Measurements from ENCODE around the gene ENPP7. TPM values are rescaled to one million over a fixed set of nuclear protein-coding genes. Genes with fewer than 3 reads are reported as not detected.
A peak's percentile ranks its signal among the peaks of the same experiment; 100 is the strongest.

Gene ENPP7
- total RNA-seq, 1 donor from 2014 or later, result not detected

DNA sequence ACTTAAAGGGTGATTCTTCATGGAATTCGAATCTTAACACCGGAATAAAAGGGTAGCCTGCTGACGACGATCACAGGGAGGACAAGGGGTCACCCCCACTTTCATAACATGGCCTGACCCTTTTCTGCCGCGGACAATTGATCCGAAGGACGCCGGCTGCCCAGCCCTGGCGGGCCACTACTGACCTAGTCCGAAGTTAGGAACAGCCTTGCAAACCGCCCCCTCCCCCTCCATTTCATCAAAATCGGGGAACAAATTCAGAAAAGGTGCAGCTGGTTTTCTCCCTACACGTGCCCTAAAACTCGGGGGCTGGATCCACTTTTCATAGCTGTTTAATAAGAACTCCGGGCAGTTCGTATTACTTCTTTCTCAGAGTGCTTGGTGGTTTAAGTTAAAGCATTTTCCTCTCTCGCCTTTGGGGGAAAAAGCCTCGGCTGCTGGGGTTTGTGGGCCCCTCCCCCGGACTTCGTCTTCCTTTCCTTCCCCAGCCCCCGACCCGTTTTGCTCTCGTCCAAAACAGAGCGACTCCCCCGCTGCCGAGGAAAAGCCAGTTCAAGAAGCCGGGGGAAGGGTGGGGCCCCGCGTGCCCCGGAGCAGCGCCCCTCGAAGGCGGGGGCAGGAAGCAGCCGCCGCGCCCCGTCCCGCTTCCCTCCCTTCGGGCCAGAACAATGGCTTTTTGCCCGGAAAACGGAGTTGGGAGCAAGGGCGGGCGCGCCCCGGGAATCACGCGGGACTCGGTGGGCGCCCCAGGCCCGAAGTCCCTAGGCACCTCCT is 46.6 kb downstream of the ENPP7 start:
- peaks cover 14% of the 10 kb centered on the region for H3K4me1 Mint-ChIP-seq
- intact Hi-C loops (cut with micrococcal nuclease), result loop anchor here (5.0 kb wide), 1 partner anchor 35 kb away; no protein-coding TSS in a partner anchor
- peak overlapping the region; percentile 51 for H3K27ac Mint-ChIP-seq
- H3K27me3 Mint-ChIP-seq, result peaks cover 66% of the 10 kb centered on the region
- peak; percentile 84 for DNase-seq
- peaks cover 1% of the 10 kb centered on the region for H3K36me3 Mint-ChIP-seq (ENCODE audit: low read depth)
- peak overlapping the region; percentile 80 for H3K4me3 Mint-ChIP-seq
- H3K9me3 Mint-ChIP-seq, result no peaks in the 10 kb centered on the region

DNA sequence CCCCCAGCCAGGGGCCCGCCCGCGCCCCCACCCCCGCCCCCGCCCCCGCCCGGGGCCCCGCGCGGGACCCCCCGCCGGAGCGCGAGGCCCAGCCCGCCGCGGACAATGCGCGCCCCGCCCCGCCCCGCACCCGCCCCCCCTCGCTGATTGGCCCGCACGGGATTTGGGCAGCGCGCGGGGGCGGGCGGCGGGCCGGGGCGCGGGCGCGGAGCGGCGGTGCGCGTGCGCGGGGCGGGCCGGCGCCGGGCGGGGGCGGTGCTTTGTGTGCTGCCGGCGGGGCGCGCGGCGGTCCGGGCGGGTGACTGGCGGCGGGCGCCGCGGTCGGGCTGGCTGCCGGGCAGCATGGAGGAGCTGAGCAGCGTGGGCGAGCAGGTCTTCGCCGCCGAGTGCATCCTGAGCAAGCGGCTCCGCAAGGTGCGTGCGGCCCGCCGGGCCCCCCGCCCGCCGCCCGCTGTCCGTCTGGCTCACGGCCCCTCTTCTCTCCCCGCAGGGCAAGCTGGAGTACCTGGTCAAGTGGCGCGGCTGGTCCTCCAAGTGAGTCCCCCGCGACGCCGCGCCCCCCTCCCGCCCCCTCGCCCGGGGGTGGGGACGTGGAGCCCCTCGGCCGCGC is 47.3 kb downstream of the ENPP7 start, which contains the start of gene CBX2:
Gene CBX2 (plus strand): TSS at position 255 of the 610 bp plus-strand sequence. CDS start 88 bp downstream, at position 343.
- Mint-ChIP-seq H3K4me1 (peaks cover 14% of the 10 kb centered on the region), H3K4me3 (peak within 1 kb of the TSS; percentile 91), H3K36me3 (ENCODE audit: low read depth) (peaks cover 1% of the 10 kb centered on the region), H3K27me3 (peaks cover 64% of the 10 kb centered on the region), H3K9me3 (no peaks in the 10 kb centered on the region), H3K27ac (peak within 1 kb of the TSS; percentile 85)
- DNase-seq, result peak; percentile 96
- intact Hi-C loops (cut with micrococcal nuclease), result loop anchor here (2.0 to 5.0 kb wide), 2 partner anchors 19 to 34 kb away; partner anchors contain the start of gene CBX8

DNA sequence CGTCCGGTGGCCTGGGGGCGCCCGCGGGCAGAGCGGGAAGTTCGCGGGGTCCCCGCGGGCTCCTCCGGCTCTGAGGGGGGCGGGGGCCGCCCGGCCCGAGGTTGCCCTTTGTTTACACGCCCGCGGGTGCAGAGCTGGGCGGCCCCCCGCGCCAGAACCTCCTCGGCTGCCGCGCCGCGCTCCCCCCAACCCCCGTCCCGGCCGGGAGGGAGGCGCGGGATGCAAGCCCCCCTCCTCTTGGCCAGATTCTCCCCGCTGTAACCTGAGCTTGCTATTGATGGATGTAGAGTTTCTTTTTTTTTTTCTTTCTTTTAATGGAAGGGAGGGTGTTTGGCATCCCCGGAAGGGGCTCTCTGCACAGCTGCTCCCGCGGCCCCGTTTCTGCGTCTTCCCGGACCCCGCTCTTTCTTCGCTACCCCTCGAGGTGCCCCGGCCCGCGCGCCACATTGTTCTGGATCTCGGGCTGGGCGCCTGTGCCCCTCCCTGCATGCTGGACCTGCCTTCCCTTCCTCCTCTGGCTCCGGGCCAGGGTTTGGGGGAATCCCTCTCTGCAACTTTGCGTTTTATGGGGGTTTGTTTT is 47.9 kb downstream of the ENPP7 start:
- Mint-ChIP-seq H3K27ac (peak overlapping the region; percentile 85), H3K4me1 (peaks cover 14% of the 10 kb centered on the region)

GRCh38 chr17:79779084-79779529 is 48.4 kb downstream of the ENPP7 start:
- Mint-ChIP-seq H3K9me3 (no peaks in the 10 kb centered on the region), H3K4me3 (peak overlapping the region; percentile 91), H3K4me1 (peaks cover 14% of the 10 kb centered on the region), H3K27me3 (peaks cover 58% of the 10 kb centered on the region), H3K36me3 (ENCODE audit: low read depth) (peaks cover 1% of the 10 kb centered on the region), H3K27ac (peak overlapping the region; percentile 85)
- no peak for DNase-seq
- intact Hi-C loops (cut with micrococcal nuclease), result loop anchor here (2.0 to 5.0 kb wide), 2 partner anchors 18 to 33 kb away; partner anchors contain the start of gene CBX8

More for the DNA sequence above, 47.9 kb downstream of the ENPP7 start:
- DNase-seq, result peak; percentile 71
- Mint-ChIP-seq H3K9me3 (no peaks in the 10 kb centered on the region), H3K36me3 (ENCODE audit: low read depth) (peaks cover 1% of the 10 kb centered on the region), H3K4me3 (peak overlapping the region; percentile 91), H3K27me3 (peaks cover 62% of the 10 kb centered on the region)
- intact Hi-C loops (cut with micrococcal nuclease), result loop anchor here (2.0 to 5.0 kb wide), 2 partner anchors 18 to 34 kb away; partner anchors contain the start of gene CBX8

DNA sequence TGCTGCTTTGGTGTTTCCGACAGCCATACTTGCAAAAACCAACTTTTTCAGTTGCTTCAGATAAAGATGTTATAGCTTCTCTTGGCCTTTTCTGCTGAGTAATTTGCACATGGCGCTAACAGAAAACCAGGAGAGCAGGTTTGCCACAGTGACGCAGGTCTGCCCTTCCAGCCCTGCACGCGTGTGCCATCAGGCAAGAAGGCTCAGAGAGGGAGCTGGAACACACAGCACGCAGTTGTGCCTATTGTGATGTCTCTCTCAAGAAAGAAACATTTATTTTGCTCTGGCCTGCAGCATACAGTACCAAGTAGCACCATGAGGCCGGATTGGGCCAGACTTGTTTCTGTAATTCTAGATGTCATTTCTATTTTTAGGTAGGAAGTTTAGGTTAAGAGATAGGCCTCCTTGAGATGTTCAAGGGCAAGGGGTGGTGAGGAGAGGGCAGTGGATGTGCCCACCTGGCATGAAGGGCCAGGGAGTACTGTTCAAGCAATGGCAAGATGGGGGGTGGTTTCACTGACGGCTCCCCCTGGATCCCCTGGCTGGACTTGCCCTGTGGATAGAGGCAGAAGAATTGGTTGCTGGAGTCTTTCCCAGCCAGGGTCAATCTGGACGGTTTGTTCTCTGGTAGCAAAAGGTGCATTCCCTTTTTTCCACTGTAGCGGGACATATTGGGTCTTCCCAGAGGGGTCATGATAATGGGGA is 49.1 kb downstream of the ENPP7 start:
- intact Hi-C loops (cut with micrococcal nuclease), result loop anchor here (2.0 to 5.0 kb wide), 2 partner anchors 17 to 32 kb away; partner anchors contain the start of gene CBX8
- Mint-ChIP-seq H3K27me3 (peaks cover 51% of the 10 kb centered on the region), H3K4me1 (peaks cover 14% of the 10 kb centered on the region), H3K9me3 (no peaks in the 10 kb centered on the region), H3K27ac (peak overlapping the region; percentile 34), H3K36me3 (ENCODE audit: low read depth) (peaks cover 1% of the 10 kb centered on the region), H3K4me3 (no peak overlapping the region)
- DNase-seq, result no peak

DNA sequence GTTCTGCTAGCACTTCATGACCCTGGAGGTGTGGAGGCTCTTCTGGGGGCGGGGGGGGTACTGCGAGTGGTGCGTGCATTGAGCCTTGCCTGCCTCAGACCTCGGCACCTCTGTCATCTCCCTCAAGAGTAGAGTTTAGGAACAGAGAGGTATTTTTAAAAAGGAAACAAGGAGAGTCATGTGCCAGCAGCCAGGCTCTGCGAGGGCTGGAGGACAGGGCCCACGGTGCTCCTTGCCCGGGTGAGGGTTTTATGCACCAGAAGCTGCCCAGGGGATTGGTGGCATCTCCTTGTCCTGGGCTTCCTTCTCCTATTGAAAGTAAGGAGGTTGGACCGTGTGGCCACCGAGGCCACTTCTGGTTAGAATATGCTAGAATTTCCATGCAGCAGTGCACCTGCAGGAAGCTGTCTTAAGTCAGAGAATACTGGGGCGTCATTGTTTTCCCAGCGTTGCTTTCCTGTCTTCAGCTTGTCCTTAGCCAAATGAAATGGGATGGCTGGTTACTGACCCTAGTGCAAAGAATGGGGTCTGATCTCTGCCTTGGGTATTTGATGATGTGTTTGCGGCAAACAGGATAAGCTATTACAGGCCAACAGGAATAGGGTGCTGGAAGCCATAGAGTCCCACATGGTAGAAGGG is 50.4 kb downstream of the ENPP7 start:
- Mint-ChIP-seq H3K27me3 (peaks cover 38% of the 10 kb centered on the region), H3K4me1 (peaks cover 14% of the 10 kb centered on the region), H3K9me3 (no peaks in the 10 kb centered on the region), H3K27ac (no peak overlapping the region), H3K36me3 (ENCODE audit: low read depth) (peaks cover 1% of the 10 kb centered on the region), H3K4me3 (no peak overlapping the region)
- DNase-seq, result no peak
- intact Hi-C loops (cut with micrococcal nuclease), result no loop called here

DNA sequence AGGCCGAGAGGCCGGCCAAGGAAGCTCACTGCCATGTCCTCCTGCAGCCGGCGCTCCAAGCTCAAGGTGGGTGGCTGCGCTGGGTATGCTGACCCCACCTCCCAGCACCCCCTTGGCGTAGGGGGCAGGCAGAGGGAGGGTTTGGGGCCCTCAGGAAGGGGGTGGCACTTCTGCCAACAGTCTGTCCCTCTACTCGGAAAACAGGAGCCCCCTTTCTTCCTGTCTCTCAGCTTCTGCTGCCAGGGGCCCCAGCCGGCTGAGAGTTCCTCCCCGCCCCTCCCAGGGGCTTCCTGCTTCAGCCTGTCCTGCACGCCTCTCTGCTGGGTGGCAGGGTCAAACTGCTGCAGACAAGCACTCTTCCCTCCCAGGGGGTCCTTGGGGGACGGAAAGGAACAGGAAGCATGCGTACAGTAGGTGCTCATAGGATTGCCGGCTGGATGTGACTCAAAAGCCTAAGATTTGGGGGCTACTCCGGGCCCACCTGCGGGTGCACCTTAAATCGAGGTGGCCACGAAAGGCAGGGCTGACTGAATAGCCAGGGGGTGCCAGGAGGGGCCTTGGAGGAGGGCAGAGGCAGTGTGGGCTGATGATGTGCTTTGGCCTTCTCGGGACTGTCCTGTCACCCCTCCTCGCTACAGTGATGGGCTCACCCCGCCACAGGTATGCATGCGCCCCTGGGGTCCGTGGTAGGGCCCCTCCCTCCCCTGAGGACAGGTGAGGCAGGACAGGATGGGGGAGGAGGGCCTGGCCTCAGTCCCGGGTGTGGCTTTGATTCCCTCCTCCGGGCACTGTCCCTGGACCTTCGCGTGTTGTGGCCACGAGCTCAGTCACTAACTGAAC is 51.2 kb downstream of the ENPP7 start:
- H3K27me3 Mint-ChIP-seq, result peaks cover 35% of the 10 kb centered on the region
- H3K4me3 Mint-ChIP-seq, result no peak overlapping the region
- intact Hi-C loops (cut with micrococcal nuclease), result no loop called here
- H3K9me3 Mint-ChIP-seq, result no peaks in the 10 kb centered on the region
- H3K27ac Mint-ChIP-seq, result no peak overlapping the region
- H3K36me3 Mint-ChIP-seq (ENCODE audit: low read depth), result peaks cover 1% of the 10 kb centered on the region
- no peak for DNase-seq
- H3K4me1 Mint-ChIP-seq, result peaks cover 9% of the 10 kb centered on the region

GRCh38 chr17:79783891-79784290 is 53.1 kb downstream of the ENPP7 start:
- no peak for DNase-seq
- Mint-ChIP-seq H3K4me3 (no peak overlapping the region), H3K27me3 (peaks cover 45% of the 10 kb centered on the region), H3K27ac (no peak overlapping the region), H3K36me3 (ENCODE audit: low read depth) (peaks cover 1% of the 10 kb centered on the region), H3K4me1 (peaks cover 4% of the 10 kb centered on the region), H3K9me3 (no peaks in the 10 kb centered on the region)
- intact Hi-C loops (cut with micrococcal nuclease), result no loop called here

- H3K27ac Mint-ChIP-seq, result no peak overlapping the region
- H3K36me3 Mint-ChIP-seq (ENCODE audit: low read depth), result peaks cover 1% of the 10 kb centered on the region
- H3K27me3 Mint-ChIP-seq, result peaks cover 46% of the 10 kb centered on the region
- peaks cover 2% of the 10 kb centered on the region for H3K4me1 Mint-ChIP-seq
- H3K4me3 Mint-ChIP-seq, result no peak overlapping the region
- H3K9me3 Mint-ChIP-seq, result no peaks in the 10 kb centered on the region
- DNase-seq, result no peak
- intact Hi-C loops (cut with micrococcal nuclease), result no loop called here
Observed at GRCh38 chr17:79784353-79785016, 53.7 kb downstream of the ENPP7 start.

DNA sequence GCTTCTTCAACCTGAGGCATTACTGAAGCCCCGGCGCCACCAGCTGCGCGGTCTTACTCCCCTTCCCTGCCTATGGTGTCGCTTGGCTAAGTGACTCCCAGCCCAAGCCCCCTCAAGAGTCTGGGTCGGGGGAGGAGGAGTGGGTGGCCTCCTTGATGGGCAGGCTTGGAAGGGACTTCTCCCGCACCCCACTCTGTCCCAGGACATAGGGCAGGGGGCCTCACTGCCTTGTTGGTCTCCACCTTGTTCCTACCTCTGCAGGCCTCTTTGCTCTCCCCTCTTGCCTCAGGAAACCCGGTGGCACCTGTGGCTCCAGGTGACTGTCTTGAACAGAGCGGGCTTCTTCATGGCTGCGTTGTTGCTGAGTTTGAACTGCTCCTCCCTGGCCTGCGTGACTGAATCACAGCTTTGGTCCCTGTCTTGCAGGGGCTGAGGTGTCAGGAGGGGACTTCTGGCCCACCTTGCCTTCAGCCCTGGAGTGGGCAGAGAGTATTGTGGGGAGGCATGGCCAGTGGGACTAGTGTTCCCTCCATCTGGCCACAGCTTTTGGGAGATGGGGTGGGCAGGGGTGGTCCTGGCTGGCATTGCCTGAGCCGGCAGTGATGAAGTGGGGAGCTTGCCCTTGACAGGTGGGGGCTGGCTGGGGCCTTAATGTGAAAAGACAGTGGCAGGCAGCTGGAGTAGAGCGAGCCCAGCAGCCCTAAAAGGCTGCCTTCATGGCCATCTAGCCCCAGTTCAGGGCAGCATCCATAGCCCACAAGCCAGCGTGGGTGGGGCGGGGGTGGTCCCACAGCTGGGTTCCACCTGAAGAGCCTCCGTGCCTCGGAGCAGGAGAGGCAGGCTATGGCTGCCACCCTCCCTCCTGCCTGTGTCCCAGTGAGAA is 54.5 kb downstream of the ENPP7 start:
- Mint-ChIP-seq H3K4me1 (peaks cover 2% of the 10 kb centered on the region), H3K27me3 (peaks cover 41% of the 10 kb centered on the region), H3K27ac (no peak overlapping the region), H3K36me3 (ENCODE audit: low read depth) (peaks cover 1% of the 10 kb centered on the region), H3K4me3 (no peak overlapping the region), H3K9me3 (no peaks in the 10 kb centered on the region)
- DNase-seq, result no peak
- intact Hi-C loops (cut with micrococcal nuclease), result no loop called here
